CD4-positive, alpha-beta T cell treated with Interleukin-10 for 1 hour (primary cell): Measurements from ENCODE around the gene TAF13.
"Not testable (repeated sequence)": the region's sequence is repeated elsewhere in the genome, so short reads cannot be mapped to it uniquely, and the experiment has no call there.

Experiments
- DNase-seq: peaks from one replicate; pipeline ENCODE4 v3.0.0-alpha.2; 2020

Gene TAF13

GRCh38 chr1:109045595-109045994 is 30.2 kb downstream of the TAF13 start:
- DNase-seq = no peak

- peak; percentile 97 for DNase-seq
Measured at GRCh38 chr1:109041621-109042468, 34.0 kb downstream of the TAF13 start, which contains the start of gene WDR47. TSS of gene WDR47 (minus strand) at chr1:109042102. CDS start at chr1:109023512, 18,590 bp downstream.

- DNase-seq = no peak
Measured at GRCh38 chr1:109040989-109041620, 34.7 kb downstream of the TAF13 start.

GRCh38 chr1:109040627-109040988 is 35.2 kb downstream of the TAF13 start:
- no peak for DNase-seq

- DNase-seq = no peak
Measured at GRCh38 chr1:109034382-109034781, 41.4 kb downstream of the TAF13 start.

- DNase-seq = not testable (repeated sequence)
Measured at GRCh38 chr1:109029493-109029892, 46.3 kb downstream of the TAF13 start.

GRCh38 chr1:109027841-109028240 is 48.0 kb downstream of the TAF13 start:
- peak; percentile 7 for DNase-seq

- DNase-seq = no peak
Measured at GRCh38 chr1:109025694-109026093, 50.1 kb downstream of the TAF13 start.

- no peak for DNase-seq
Measured at GRCh38 chr1:109024646-109025045, 51.2 kb downstream of the TAF13 start.

GRCh38 chr1:109020693-109021257 is 55.0 kb downstream of the TAF13 start:
- DNase-seq = no peak

GRCh38 chr1:109017719-109018118 is 58.1 kb downstream of the TAF13 start:
- DNase-seq = not testable (repeated sequence)

GRCh38 chr1:109017134-109017533 is 58.7 kb downstream of the TAF13 start:
- no peak for DNase-seq
